Ramos (cell line): ENCODE data around the gene NAV2.

Experiments used
- in situ Hi-C: fragments of 300-500 bp; cut with MboI; formaldehyde crosslinking; loops from one replicate; pipeline ENCODE4 v1.14.3; 2022; ENCODE audit warnings: low sequenced_read_pairs; ENCODE audit not compliant: unreplicated experiment

The NAV2 gene

GRCh38 chr11:19820100-19820499 lies 107.5 kb downstream of the NAV2 start:
- in situ Hi-C loops: no loop called here

- in situ Hi-C loops: no loop called here
Observed at GRCh38 chr11:19821412-19821875, 108.8 kb downstream of the NAV2 start.

GRCh38 chr11:19821993-19822392 lies 109.4 kb downstream of the NAV2 start:
- in situ Hi-C loops: no loop called here

- in situ Hi-C loops: no loop called here
Observed at GRCh38 chr11:19822531-19822930, 109.9 kb downstream of the NAV2 start.

GRCh38 chr11:19826606-19827005 lies 114.0 kb downstream of the NAV2 start:
- in situ Hi-C loops: no loop called here

GRCh38 chr11:19827399-19828135 lies 114.9 kb downstream of the NAV2 start:
- in situ Hi-C loops: no loop called here

- in situ Hi-C loops: no loop called here
Observed at GRCh38 chr11:19828382-19829108, 115.9 kb downstream of the NAV2 start.

GRCh38 chr11:19829109-19829837 lies 116.6 kb downstream of the NAV2 start:
- in situ Hi-C loops: no loop called here

GRCh38 chr11:19832086-19832750 lies 119.6 kb downstream of the NAV2 start:
- in situ Hi-C loops: no loop called here

GRCh38 chr11:19832901-19833300 lies 120.3 kb downstream of the NAV2 start:
- in situ Hi-C loops: no loop called here

- in situ Hi-C loops: no loop called here
Observed at GRCh38 chr11:19834771-19835170, 122.1 kb downstream of the NAV2 start.

- in situ Hi-C loops: no loop called here
Observed at GRCh38 chr11:19836666-19837065, 124.0 kb downstream of the NAV2 start.

GRCh38 chr11:19838994-19839768 lies 126.5 kb downstream of the NAV2 start:
- in situ Hi-C loops: no loop called here

GRCh38 chr11:19840961-19841360 lies 128.3 kb downstream of the NAV2 start:
- in situ Hi-C loops: no loop called here

- in situ Hi-C loops: no loop called here
Observed at GRCh38 chr11:19842505-19842904, 129.9 kb downstream of the NAV2 start.

- in situ Hi-C loops: no loop called here
Observed at GRCh38 chr11:19843079-19843478, 130.4 kb downstream of the NAV2 start.

- in situ Hi-C loops: no loop called here
Observed at GRCh38 chr11:19844012-19844411, 131.4 kb downstream of the NAV2 start.

GRCh38 chr11:19844806-19845205 lies 132.2 kb downstream of the NAV2 start:
- in situ Hi-C loops: no loop called here

- in situ Hi-C loops: no loop called here
Observed at GRCh38 chr11:19845626-19846025, 133.0 kb downstream of the NAV2 start.
